GM10847 (cell line): ENCODE results near the gene PHLDB3.

Source experiments
- POLR2A ChIP-seq: IDR thresholded peaks from 2 replicates; pipeline ENCODE4 v1.6.1; 2011; ENCODE audit not compliant: insufficient read length; ENCODE audit errors: extremely low read depth

Gene PHLDB3

GRCh38 chr19:43425567-43426392, 78.8 kb downstream of the PHLDB3 start:
- TF ChIP-seq POLR2A: no peak
